AG04450 (cell line): Measurements from ENCODE around the gene FFAR1. TPM values are rescaled to one million over a fixed set of nuclear protein-coding genes. Genes with fewer than 3 reads are reported as not detected.

Experiments used
- CTCF ChIA-PET: fragments of 300-600, 350-600 bp; formaldehyde crosslinking; extraction: SDS; loops from one replicate; lab custom pipeline; 2022; ENCODE audit warnings: antibody characterized with exemption, inconsistent platforms; lab: Charles Lee
- POLR2A ChIA-PET: fragments of 350-600 bp; formaldehyde crosslinking; extraction: SDS; loops from one replicate; lab custom pipeline; 2021; ENCODE audit warnings: antibody characterized with exemption, inconsistent platforms; lab: Yijun Ruan, JAX
- DNase-seq: peaks from one replicate; pipeline ENCODE4 v3.0.0-alpha.2; 2011; ENCODE audit warnings: low read depth, low spot score
- H3K27ac ChIP-seq: one replicate; pipeline ENCODE4 v1.5.1; 2012; ENCODE audit warnings: low read depth, low read length, control low read depth
- H3K27me3 ChIP-seq: one replicate; pipeline ENCODE4 v1.6.0; 2012; ENCODE audit warnings: low read length; ENCODE audit not compliant: control insufficient read depth, insufficient read depth
- H3K4me3 ChIP-seq: 2 replicates; pipeline ENCODE4 v1.5.1; 2011; ENCODE audit warnings: mild to moderate bottlenecking, low read depth, low read length, control low read depth
- H3K9me3 ChIP-seq: 2 replicates; pipeline ENCODE4 v1.5.1; 2012; ENCODE audit warnings: low read length; ENCODE audit not compliant: control insufficient read depth, insufficient read depth
- polyA plus RNA-seq: library from polyadenylated mRNA; depleted of rRNA; stranded (reverse); fragments of >200 nt; gene quantifications from 2 replicates; pipeline ENCODE4 v1.2.3, GENCODE V29; 2011
- TF ChIP-seq, protein P1 (sequence below): IDR thresholded peaks from 2 replicates; pipeline ENCODE4 v1.5.1; 2011; ENCODE audit warnings: low read depth, low read length, control low read depth, inconsistent platforms

The FFAR1 gene
- polyA plus RNA-seq, 1 experiment = not detected

DNA sequence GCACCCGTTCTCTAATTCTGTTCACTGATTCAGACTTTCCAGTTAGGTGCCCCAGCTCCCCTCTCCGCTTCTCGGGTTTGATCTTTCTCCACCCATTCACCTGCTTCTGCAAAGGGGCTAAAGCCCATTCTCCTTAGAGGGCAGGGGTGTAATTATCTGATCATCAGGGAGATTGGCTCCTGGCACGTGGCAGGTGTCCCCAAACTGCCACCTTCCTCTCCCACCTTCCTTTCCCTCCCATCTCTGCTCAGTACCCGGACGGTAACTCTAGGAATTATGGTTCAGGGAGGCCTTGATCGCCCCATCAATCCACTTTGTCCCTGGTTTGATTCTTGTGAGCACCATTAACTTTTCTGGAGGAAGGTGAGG is 212 bp downstream of the FFAR1 start:
- H3K9me3 ChIP-seq = no peaks in the 10 kb centered on the region
- no peak overlapping the region for H3K27ac ChIP-seq
- no peak for DNase-seq
- POLR2A ChIA-PET = no interaction called here
- no peak overlapping the region for H3K4me3 ChIP-seq
- CTCF ChIA-PET = no interaction called here
- TF ChIP-seq, protein P1, sequence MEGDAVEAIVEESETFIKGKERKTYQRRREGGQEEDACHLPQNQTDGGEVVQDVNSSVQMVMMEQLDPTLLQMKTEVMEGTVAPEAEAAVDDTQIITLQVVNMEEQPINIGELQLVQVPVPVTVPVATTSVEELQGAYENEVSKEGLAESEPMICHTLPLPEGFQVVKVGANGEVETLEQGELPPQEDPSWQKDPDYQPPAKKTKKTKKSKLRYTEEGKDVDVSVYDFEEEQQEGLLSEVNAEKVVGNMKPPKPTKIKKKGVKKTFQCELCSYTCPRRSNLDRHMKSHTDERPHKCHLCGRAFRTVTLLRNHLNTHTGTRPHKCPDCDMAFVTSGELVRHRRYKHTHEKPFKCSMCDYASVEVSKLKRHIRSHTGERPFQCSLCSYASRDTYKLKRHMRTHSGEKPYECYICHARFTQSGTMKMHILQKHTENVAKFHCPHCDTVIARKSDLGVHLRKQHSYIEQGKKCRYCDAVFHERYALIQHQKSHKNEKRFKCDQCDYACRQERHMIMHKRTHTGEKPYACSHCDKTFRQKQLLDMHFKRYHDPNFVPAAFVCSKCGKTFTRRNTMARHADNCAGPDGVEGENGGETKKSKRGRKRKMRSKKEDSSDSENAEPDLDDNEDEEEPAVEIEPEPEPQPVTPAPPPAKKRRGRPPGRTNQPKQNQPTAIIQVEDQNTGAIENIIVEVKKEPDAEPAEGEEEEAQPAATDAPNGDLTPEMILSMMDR = no peak
- H3K27me3 ChIP-seq = peaks cover 6% of the 10 kb centered on the region

DNA sequence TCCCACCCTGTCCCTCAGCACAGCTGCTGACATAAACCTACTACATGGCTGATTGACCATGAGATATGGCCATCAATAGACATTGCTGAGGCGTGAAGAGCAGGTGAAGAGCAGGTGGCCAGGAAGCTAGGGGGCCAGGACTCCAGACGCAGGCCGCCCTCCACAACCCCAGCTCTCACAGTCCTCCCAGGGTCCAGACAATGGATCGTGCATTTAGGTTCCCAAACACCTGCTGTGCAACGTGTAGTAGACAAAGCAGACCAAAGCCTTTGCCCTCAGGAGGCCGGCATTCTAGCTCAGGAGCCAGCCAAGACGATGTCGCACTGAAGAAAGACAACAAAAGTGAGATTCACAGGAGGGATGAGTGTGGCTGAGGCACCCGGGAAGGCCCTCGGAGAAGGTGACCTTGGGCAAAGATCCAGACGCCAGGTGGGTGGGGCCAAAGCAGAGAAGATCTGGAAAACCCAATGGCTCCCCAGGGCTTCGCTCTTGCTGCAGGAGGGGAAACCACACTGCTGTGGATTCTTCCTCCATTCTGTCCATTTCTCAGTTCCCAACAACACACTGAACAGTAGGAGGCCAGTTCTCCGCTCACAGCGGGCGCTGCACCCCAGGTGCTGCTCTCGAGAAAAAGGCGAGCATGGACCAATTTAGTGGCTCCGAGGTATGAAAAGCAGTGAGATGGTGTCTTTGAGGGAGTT is 1.4 kb downstream of the FFAR1 start:
- no peak for DNase-seq
- no peak overlapping the region for H3K27ac ChIP-seq
- H3K9me3 ChIP-seq = no peaks in the 10 kb centered on the region
- POLR2A ChIA-PET = no interaction called here
- peaks cover 12% of the 10 kb centered on the region for H3K27me3 ChIP-seq
- no peak overlapping the region for H3K4me3 ChIP-seq
- TF ChIP-seq, protein P1 = no peak
- CTCF ChIA-PET = no interaction called here

DNA sequence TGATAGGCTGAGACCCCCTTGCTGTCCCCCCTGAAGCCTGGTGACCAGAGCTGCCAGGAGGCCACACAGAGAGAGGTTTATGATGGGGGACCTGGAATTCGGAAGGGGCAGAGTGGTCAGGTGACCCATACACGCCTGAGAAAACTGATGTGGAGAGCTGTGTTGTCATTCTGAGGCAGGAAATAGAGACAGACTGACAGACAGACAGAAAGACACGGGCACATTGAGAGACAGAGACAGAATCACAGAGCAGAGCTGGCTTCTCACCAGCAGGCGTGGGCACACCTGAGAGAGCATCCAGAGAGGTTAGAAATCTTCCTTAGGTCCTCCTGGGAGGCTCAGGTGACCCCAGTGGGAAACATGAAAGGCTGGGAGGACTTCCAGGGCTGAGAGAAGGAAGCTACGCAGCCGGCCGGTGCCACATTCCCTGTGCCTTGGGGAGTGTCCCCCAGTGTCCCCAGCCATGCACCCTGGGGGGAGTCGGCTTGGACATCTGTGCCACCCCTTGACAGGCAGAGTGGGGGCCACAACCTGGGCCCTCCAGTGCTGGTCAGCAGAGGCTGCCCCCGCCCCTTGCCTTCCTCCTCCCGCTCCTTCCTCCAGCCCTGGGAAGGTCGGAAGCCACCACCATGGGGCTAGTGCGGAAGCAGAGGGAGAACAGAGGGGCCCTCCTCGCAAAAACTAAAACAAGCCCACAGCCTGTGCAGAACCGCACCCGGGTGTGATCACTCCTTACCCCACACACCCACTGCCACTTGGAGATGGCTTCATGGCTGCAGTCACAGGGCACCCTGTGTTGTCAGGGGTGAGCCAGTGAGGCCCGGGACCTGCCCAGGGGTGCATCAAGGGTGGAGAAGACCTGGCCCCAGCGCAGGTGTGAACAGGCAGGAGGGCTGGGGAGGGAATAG is 2.2 kb downstream of the FFAR1 start:
- Histone ChIP-seq H3K4me3 (no peak overlapping the region), H3K9me3 (no peaks in the 10 kb centered on the region), H3K27ac (no peak overlapping the region), H3K27me3 (peaks cover 12% of the 10 kb centered on the region)
- TF ChIP-seq, protein P1 = no peak
- CTCF ChIA-PET = interaction anchor here (1.2 kb wide), 1 partner anchor 118 kb away, joined by 3 read pairs; no protein-coding TSS in a partner anchor
- no peak for DNase-seq
- POLR2A ChIA-PET = no interaction called here

DNA sequence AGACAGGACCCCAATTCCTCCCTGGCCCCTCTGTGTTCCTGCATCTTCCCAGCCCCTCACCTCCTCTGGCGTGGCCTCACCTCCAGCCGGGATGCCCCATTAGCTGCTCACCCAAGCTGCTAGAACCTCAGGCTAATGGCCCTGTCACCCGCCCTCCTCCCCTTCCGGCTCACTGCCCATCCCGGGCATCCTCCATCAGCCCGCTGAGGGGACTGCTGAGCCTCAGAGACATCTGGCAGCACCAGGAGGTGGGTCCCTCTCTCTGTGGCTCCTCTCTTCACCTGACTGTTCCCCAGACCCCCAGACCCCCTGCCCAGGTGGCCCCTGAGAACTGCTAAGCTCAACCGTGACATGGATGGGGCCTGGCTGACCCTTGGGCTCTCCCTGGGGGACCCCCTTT is 2.9 kb downstream of the FFAR1 start:
- no peaks in the 10 kb centered on the region for H3K9me3 ChIP-seq
- POLR2A ChIA-PET = no interaction called here
- H3K27ac ChIP-seq = no peak overlapping the region
- TF ChIP-seq, protein P1 = no peak
- no peak overlapping the region for H3K4me3 ChIP-seq
- CTCF ChIA-PET = interaction anchor here (1.2 kb wide), 1 partner anchor 117 kb away, joined by 3 read pairs; no protein-coding TSS in a partner anchor
- DNase-seq = no peak
- H3K27me3 ChIP-seq = peaks cover 12% of the 10 kb centered on the region
